Sigmoid colon (tissue), 4 donors: ENCODE data around the gene MYMX.

Experiments
- EP300 ChIP-seq, 4 donors: sonication (generic); formaldehyde crosslinking; IDR thresholded peaks; one replicate each; pipeline ENCODE4 v1.6.1; 2017; ENCODE audit warnings: antibody characterized with exemption in 4 of 4
- POLR2A ChIP-seq, 2 donors: fragments of 450-650 bp; IDR thresholded peaks; one replicate each; pipeline ENCODE4 v1.6.1; 2016; ENCODE audit warnings: antibody characterized with exemption in 2 of 2, mild to moderate bottlenecking in 2 of 2, moderate library complexity in 2 of 2
- POLR2AphosphoS5 ChIP-seq, 4 donors: sonication (generic); formaldehyde crosslinking; IDR thresholded peaks; one replicate each; pipeline ENCODE4 v1.6.1; 2017; ENCODE audit warnings: antibody characterized with exemption in 4 of 4
- TF ChIP-seq, protein P1 (sequence below), 4 experiments: fragments of 450-650 bp in 3 of 4; fragments of 200-600 bp in 1 of 4; IDR thresholded peaks; one replicate each; pipeline ENCODE4 v1.5.1; 2016 to 2019; ENCODE audit warnings: antibody characterized with exemption in 4 of 4, mild to moderate bottlenecking in 3 of 4, moderate library complexity in 2 of 4

- TF ChIP-seq, protein P1, sequence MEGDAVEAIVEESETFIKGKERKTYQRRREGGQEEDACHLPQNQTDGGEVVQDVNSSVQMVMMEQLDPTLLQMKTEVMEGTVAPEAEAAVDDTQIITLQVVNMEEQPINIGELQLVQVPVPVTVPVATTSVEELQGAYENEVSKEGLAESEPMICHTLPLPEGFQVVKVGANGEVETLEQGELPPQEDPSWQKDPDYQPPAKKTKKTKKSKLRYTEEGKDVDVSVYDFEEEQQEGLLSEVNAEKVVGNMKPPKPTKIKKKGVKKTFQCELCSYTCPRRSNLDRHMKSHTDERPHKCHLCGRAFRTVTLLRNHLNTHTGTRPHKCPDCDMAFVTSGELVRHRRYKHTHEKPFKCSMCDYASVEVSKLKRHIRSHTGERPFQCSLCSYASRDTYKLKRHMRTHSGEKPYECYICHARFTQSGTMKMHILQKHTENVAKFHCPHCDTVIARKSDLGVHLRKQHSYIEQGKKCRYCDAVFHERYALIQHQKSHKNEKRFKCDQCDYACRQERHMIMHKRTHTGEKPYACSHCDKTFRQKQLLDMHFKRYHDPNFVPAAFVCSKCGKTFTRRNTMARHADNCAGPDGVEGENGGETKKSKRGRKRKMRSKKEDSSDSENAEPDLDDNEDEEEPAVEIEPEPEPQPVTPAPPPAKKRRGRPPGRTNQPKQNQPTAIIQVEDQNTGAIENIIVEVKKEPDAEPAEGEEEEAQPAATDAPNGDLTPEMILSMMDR (IDR thresholded peaks at IDR 0.05), result no peak
- TF ChIP-seq POLR2A (IDR thresholded peaks at IDR 0.05) (no peak), POLR2AphosphoS5 (IDR thresholded peaks at IDR 0.05) (no peak), EP300 (IDR thresholded peaks at IDR 0.05) (no peak)
These were observed 39.8 kb upstream of the MYMX start for GRCh38 chr6:44176762-44177509.
